Transverse colon (tissue), 4 donors: Measurements from ENCODE around the gene CLASRP. TPM values are rescaled to one million over a fixed set of nuclear protein-coding genes. Genes with fewer than 3 reads are reported as not detected.
"Not testable (repeated sequence)": the region's sequence is repeated elsewhere in the genome, so short reads cannot be mapped to it uniquely, and the experiment has no call there.

Experiments
- DNase-seq: peaks from one replicate; pipeline ENCODE4 v3.0.0-alpha.2; 2019
- H3K27ac ChIP-seq, 4 donors: fragments of 200-600 bp; sonication (generic); 2 replicates each; pipeline ENCODE4 v1.5.1; 2016 to 2018; ENCODE audit warnings: inconsistent platforms in 4 of 4
- H3K27me3 ChIP-seq: fragments of 200-600 bp; sonication (generic); 2 replicates; pipeline ENCODE4 v1.5.1; 2017; ENCODE audit warnings: inconsistent platforms
- H3K36me3 ChIP-seq, 4 donors: fragments of 200-600 bp; sonication (generic); 2 replicates each; pipeline ENCODE4 v1.5.1; 2017 to 2019; ENCODE audit warnings: inconsistent platforms in 4 of 4
- H3K4me1 ChIP-seq, 4 donors: fragments of 200-600 bp; sonication (generic); 2 replicates each; pipeline ENCODE4 v1.5.1; 2017 to 2020; ENCODE audit warnings: inconsistent platforms in 4 of 4
- H3K4me3 ChIP-seq, 4 donors: fragments of 200-600 bp; sonication (generic); 1 replicate in 1 of 4; 2 replicates in 3 of 4; pipeline versions ENCODE4 v1.5.1 to v1.6.1; 2017 to 2019; ENCODE audit warnings: inconsistent platforms in 4 of 4
- H3K9me3 ChIP-seq, 2 donors: fragments of 200-600 bp; sonication (generic); 2 replicates each; pipeline ENCODE4 v1.5.1; 2017 to 2019; ENCODE audit warnings: inconsistent platforms in 2 of 2
- CTCF ChIP-seq, 5 experiments: fragments of 200-600 bp in 3 of 5; fragments of 450-650 bp in 2 of 5; sonication (generic) in 3 of 5; IDR thresholded peaks; 1 replicate in 2 of 5; 2 replicates in 3 of 5; pipeline ENCODE4 v1.5.1; 2016 to 2017; ENCODE audit warnings: antibody characterized with exemption in 5 of 5, inconsistent platforms in 3 of 5, mild to moderate bottlenecking in 2 of 5, moderate library complexity in 1 of 5
- EP300 ChIP-seq: sonication (generic); formaldehyde crosslinking; IDR thresholded peaks from one replicate; pipeline ENCODE4 v1.6.1; 2017; ENCODE audit warnings: antibody characterized with exemption, low read depth
- POLR2A ChIP-seq: fragments of 450-650 bp; IDR thresholded peaks from one replicate; pipeline ENCODE4 v1.6.1; 2016; ENCODE audit warnings: antibody characterized with exemption, mild to moderate bottlenecking, moderate library complexity
- POLR2AphosphoS5 ChIP-seq, 3 donors: sonication (generic); formaldehyde crosslinking; IDR thresholded peaks; one replicate each; pipeline ENCODE4 v1.6.1; 2016; ENCODE audit warnings: antibody characterized with exemption in 3 of 3
- WGBS, 2 donors: methylation state at CpG; one replicate each; pipeline ENCODE4 v1.1.5; 2018; ENCODE audit warnings: low coverage in 1 of 2; 5-methylcytosine and 5-hydroxymethylcytosine counted together
- in situ Hi-C, 4 donors: fragments of 200-750 bp; cut with MboI; loops; one replicate each; pipeline versions ENCODE4 v1.15.0 to v1.15.1; 2017; ENCODE audit warnings: low sequenced_read_pairs in 3 of 4, low pct_ligation_motif_present in 1 of 4, low pct_unique_long_range_greater_than_20kb in 1 of 4
- intact Hi-C: fragments of 100-400 bp; cut with DNase I; formaldehyde crosslinking; loops from one replicate; pipeline ENCODE4 v1.15.1; 2023; ENCODE audit warnings: low total_unique reads
- total RNA-seq, 4 donors: library from RNA; depleted of rRNA; stranded (reverse); fragments of >200 nt; gene quantifications; one replicate each; pipeline ENCODE4 v1.1.0, GENCODE V29; 2016

CLASRP gene
- total RNA-seq, 4 donors from 2014 or later, result 82.6 to 382 (median 100) TPM

DNA sequence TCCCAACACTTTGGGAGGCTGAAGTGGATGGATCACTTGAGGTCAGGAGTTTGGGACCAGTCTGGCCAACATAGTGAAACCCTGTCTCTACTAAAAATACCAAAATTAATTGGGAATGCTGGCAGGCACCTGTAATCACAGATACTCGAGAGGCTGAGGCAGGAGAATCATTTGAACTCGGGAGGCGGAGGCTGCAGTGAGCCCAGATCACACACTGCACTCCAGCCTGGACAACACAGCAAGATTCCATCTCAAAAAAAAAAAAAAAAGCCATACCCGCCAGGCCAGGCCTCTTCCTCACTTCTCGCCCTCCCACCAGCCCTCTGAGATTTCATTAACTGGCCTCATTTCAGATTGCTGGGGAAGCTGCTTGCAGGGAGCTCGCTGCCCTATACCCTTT is 45.3 kb upstream of the CLASRP start:
- Histone ChIP-seq H3K36me3 (peaks cover 0 to 17% (median 6%) of the 10 kb centered on the region in 4 donors), H3K9me3 (no peaks in the 10 kb centered on the region), H3K4me3 (no peak overlapping the region), H3K27me3 (no peaks in the 10 kb centered on the region), H3K4me1 (no peaks in the 10 kb centered on the region), H3K27ac (no peak overlapping the region)
- intact Hi-C loops, result no loop called here
- no peak for DNase-seq
- in situ Hi-C loops, result no loop called here
- WGBS, 2 donors, result 87 to 91% methylated on average over 6 of the region's 6 CpGs
- no peak for TF ChIP-seq EP300

GRCh38 chr19:44993926-44994537 is 44.8 kb upstream of the CLASRP start:
- 92 to 100% methylated on average over 1 to 12 of the region's 12 CpGs for WGBS, 2 donors
- in situ Hi-C loops, result no loop called here
- H3K4me3 ChIP-seq, result no peak overlapping the region
- H3K4me1 ChIP-seq, result no peaks in the 10 kb centered on the region
- no peaks in the 10 kb centered on the region for H3K9me3 ChIP-seq
- H3K36me3 ChIP-seq, result peaks cover 0 to 17% (median 6%) of the 10 kb centered on the region in 4 donors
- TF ChIP-seq POLR2AphosphoS5 (IDR thresholded peaks at IDR 0.05), result no peak
- TF ChIP-seq CTCF (IDR thresholded peaks at IDR 0.05), result no peak
- TF ChIP-seq EP300, result no peak
- TF ChIP-seq POLR2A, result no peak
- no peaks in the 10 kb centered on the region for H3K27me3 ChIP-seq
- intact Hi-C loops, result no loop called here
- DNase-seq, result no peak
- no peak overlapping the region for H3K27ac ChIP-seq

DNA sequence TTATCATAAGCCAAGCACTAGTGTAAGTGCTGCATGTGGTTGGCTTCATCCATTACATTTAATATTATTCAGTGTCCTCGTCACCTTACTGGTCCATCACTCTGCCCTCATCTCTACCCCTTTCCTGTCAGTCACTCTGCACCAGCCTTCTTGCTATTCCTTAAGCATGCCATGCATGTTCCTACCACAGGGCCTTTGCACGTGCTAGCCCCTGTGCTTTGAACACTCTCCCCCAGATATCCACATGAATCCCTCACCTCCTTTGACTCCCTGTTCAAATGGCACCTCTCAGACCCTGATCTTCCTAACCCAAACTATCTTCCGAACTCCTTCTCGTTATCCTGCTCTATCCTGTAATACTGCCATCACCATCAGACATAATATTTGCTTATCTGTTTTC is 40.8 kb upstream of the CLASRP start:
- no peak for DNase-seq
- no peak for TF ChIP-seq CTCF (IDR thresholded peaks at IDR 0.05)
- Histone ChIP-seq H3K4me1 (peaks cover 7 to 15% (median 13%) of the 10 kb centered on the region in 4 donors), H3K27me3 (no peaks in the 10 kb centered on the region), H3K9me3 (no peaks in the 10 kb centered on the region), H3K4me3 (no peak overlapping the region), H3K36me3 (peaks cover 0 to 2% (median 0%) of the 10 kb centered on the region in 4 donors), H3K27ac (no peak overlapping the region)
- 80 to 95% methylated on average over 3 to 4 of the region's 4 CpGs for WGBS, 2 donors
- intact Hi-C loops, result no loop called here
- in situ Hi-C loops, result no loop called here

GRCh38 chr19:44999131-44999925 is 39.5 kb upstream of the CLASRP start:
- DNase-seq, in situ Hi-C loops, H3K36me3 ChIP-seq, intact Hi-C loops, H3K27me3 ChIP-seq, H3K4me3 ChIP-seq, H3K27ac ChIP-seq, H3K9me3 ChIP-seq: not testable (repeated sequence)
- WGBS, 2 donors, result 60 to 77% methylated on average over 3 to 12 of the region's 12 CpGs
- H3K4me1 ChIP-seq, result peaks cover 7 to 15% (median 13%) of the 10 kb centered on the region in 4 donors

- in situ Hi-C loops, H3K27me3 ChIP-seq, DNase-seq, H3K36me3 ChIP-seq, H3K9me3 ChIP-seq, intact Hi-C loops: not testable (repeated sequence)
- Histone ChIP-seq H3K27ac (peak overlapping the region; percentile 100), H3K4me1 (peaks cover 7 to 26% (median 16%) of the 10 kb centered on the region in 4 donors), H3K4me3 (peak overlapping the region in 2 of 4 donors; percentile 34 to 84)
- WGBS, 2 donors, result 62% methylated on average over 19 of the region's 19 CpGs; no CpG with 5 or more reads in 1 of the 2 donors
Measured at GRCh38 chr19:45000665-45001064, 38.2 kb upstream of the CLASRP start.
